Activated naive CD4-positive, alpha-beta T cell treated with anti-CD3 and anti-CD28 coated beads, Interleukin-2, amount 10 ng/mL, durations not matched to agents 7 days and 5 days (primary cell): Measurements from ENCODE around the gene OR2A14.

Experiments
- CTCF ChIA-PET: fragments of 350-600 bp; sonication (Branson Sonifier 250); formaldehyde crosslinking; loops from one replicate; lab custom pipeline; 2021; ENCODE audit warnings: antibody characterized with exemption; lab: Charles Lee
- DNase-seq: peaks from one replicate; pipeline ENCODE4 v3.0.0-alpha.2; 2020
- H3K27ac Mint-ChIP-seq: one replicate; pipeline ENCODE4 v1.8.0; 2021; ENCODE audit warnings: mild to moderate bottlenecking, moderate library complexity, mixed read lengths
- H3K27me3 Mint-ChIP-seq: one replicate; pipeline ENCODE4 v1.8.0; 2021; ENCODE audit warnings: mild to moderate bottlenecking, mixed read lengths
- H3K36me3 Mint-ChIP-seq: one replicate; pipeline ENCODE4 v1.8.0; 2021; ENCODE audit warnings: mixed read lengths
- H3K4me1 Mint-ChIP-seq: one replicate; pipeline ENCODE4 v1.8.0; 2021; ENCODE audit warnings: mixed read lengths
- H3K4me3 Mint-ChIP-seq: one replicate; pipeline ENCODE4 v1.8.0; 2021; ENCODE audit warnings: mild to moderate bottlenecking, moderate library complexity, mixed read lengths
- H3K9me3 Mint-ChIP-seq: one replicate; pipeline ENCODE4 v1.8.0; 2021; ENCODE audit warnings: mixed read lengths

Gene OR2A14

DNA sequence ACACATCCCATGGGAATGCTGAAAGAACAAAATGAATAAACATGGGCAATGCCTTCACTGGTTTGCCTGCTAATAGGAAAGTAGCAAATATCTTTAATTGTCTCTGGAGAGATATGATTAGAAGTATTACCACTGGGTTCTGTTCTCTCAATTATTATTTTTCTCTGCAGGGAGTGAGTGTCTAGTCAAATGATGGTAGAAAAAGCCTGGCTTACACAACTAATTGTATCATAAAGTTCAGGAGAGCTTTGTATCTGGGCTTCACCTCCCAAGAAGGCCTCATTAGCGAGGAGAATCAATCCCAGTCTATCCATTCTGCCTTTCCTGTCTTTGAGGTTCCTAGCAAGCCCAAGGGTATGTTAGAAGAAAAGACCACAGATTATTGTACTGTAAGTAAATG is at the start of gene OR2A14:
Gene OR2A14, plus strand, starts transcription at position 301 of the 400 bp plus-strand sequence. CDS start 5,937 bp downstream, outside the sequence.
- no peaks in the 10 kb centered on the region for H3K9me3 Mint-ChIP-seq
- no peak for DNase-seq
- no peak within 1 kb of the TSS for H3K4me3 Mint-ChIP-seq
- CTCF ChIA-PET = interaction anchor here (0.8 kb wide), 1 partner anchor 23 kb away, joined by 3 read pairs; no protein-coding TSS in a partner anchor
- no peaks in the 10 kb centered on the region for H3K36me3 Mint-ChIP-seq
- H3K4me1 Mint-ChIP-seq = no peaks in the 10 kb centered on the region
- no peak within 1 kb of the TSS for H3K27ac Mint-ChIP-seq
- H3K27me3 Mint-ChIP-seq = peaks cover 3% of the 10 kb centered on the region

DNA sequence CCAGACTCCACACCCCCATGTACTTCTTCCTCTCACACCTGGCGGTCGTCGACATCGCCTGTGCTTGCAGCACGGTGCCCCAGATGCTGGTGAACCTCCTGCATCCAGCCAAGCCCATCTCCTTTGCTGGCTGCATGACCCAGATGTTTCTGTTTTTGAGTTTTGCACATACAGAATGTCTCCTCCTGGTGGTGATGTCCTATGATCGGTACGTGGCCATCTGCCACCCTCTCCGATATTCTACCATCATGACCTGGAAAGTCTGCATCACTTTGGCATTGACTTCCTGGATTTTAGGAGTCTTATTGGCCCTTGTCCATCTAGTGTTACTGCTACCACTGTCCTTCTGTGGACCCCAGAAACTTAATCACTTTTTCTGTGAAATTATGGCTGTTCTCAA is 48.6 kb upstream of the OR2A14 start:
- H3K9me3 Mint-ChIP-seq = no peaks in the 10 kb centered on the region
- no peaks in the 10 kb centered on the region for H3K36me3 Mint-ChIP-seq
- H3K4me3 Mint-ChIP-seq = no peak overlapping the region
- peaks cover 4% of the 10 kb centered on the region for H3K27me3 Mint-ChIP-seq
- DNase-seq = no peak
- CTCF ChIA-PET = no interaction called here
- H3K4me1 Mint-ChIP-seq = no peaks in the 10 kb centered on the region
- H3K27ac Mint-ChIP-seq = no peak overlapping the region

GRCh38 chr7:144085978-144086377 is 37.0 kb upstream of the OR2A14 start, which contains the start of gene OR2A12:
Gene OR2A12 (plus strand): TSS chr7:144086278. CDS start chr7:144095108, 8,830 bp downstream.
- Mint-ChIP-seq H3K36me3 (no peaks in the 10 kb centered on the region), H3K4me3 (no peak within 1 kb of the TSS), H3K9me3 (no peaks in the 10 kb centered on the region), H3K27ac (no peak within 1 kb of the TSS), H3K27me3 (no peaks in the 10 kb centered on the region), H3K4me1 (no peaks in the 10 kb centered on the region)
- CTCF ChIA-PET = no interaction called here
- DNase-seq = no peak

GRCh38 chr7:144086730-144087129 is 36.2 kb upstream of the OR2A14 start:
- DNase-seq = no peak
- H3K4me1 Mint-ChIP-seq = no peaks in the 10 kb centered on the region
- H3K27me3 Mint-ChIP-seq = no peaks in the 10 kb centered on the region
- no peaks in the 10 kb centered on the region for H3K36me3 Mint-ChIP-seq
- no peak overlapping the region for H3K27ac Mint-ChIP-seq
- H3K4me3 Mint-ChIP-seq = no peak overlapping the region
- H3K9me3 Mint-ChIP-seq = no peaks in the 10 kb centered on the region
- CTCF ChIA-PET = no interaction called here

GRCh38 chr7:144087230-144087629 is 35.7 kb upstream of the OR2A14 start:
- H3K4me1 Mint-ChIP-seq = no peaks in the 10 kb centered on the region
- CTCF ChIA-PET = no interaction called here
- H3K36me3 Mint-ChIP-seq = no peaks in the 10 kb centered on the region
- H3K4me3 Mint-ChIP-seq = no peak overlapping the region
- H3K27ac Mint-ChIP-seq = no peak overlapping the region
- no peak for DNase-seq
- H3K9me3 Mint-ChIP-seq = no peaks in the 10 kb centered on the region
- H3K27me3 Mint-ChIP-seq = no peaks in the 10 kb centered on the region

- no peaks in the 10 kb centered on the region for H3K36me3 Mint-ChIP-seq
- H3K27ac Mint-ChIP-seq = no peak overlapping the region
- no peaks in the 10 kb centered on the region for H3K27me3 Mint-ChIP-seq
- no peaks in the 10 kb centered on the region for H3K4me1 Mint-ChIP-seq
- H3K4me3 Mint-ChIP-seq = no peak overlapping the region
- no peak for DNase-seq
- no peaks in the 10 kb centered on the region for H3K9me3 Mint-ChIP-seq
- CTCF ChIA-PET = no interaction called here
Measured at GRCh38 chr7:144090667-144091066, 32.3 kb upstream of the OR2A14 start.

- H3K27ac Mint-ChIP-seq = no peak overlapping the region
Measured at GRCh38 chr7:144098776-144099175, 24.2 kb upstream of the OR2A14 start.

GRCh38 chr7:144100607-144101006 is 22.4 kb upstream of the OR2A14 start:
- Mint-ChIP-seq H3K4me1 (peaks cover 4% of the 10 kb centered on the region), H3K36me3 (no peaks in the 10 kb centered on the region), H3K27me3 (peaks cover 4% of the 10 kb centered on the region), H3K9me3 (no peaks in the 10 kb centered on the region), H3K27ac (no peak overlapping the region), H3K4me3 (no peak overlapping the region)
- DNase-seq = no peak
- CTCF ChIA-PET = interaction anchor here (0.7 kb wide), 1 partner anchor 66 kb away, joined by 3 read pairs; no protein-coding TSS in a partner anchor

More at GRCh38 chr7:144098776-144099175, 24.2 kb upstream of the OR2A14 start:
- H3K27me3 Mint-ChIP-seq = peaks cover 4% of the 10 kb centered on the region
- H3K4me1 Mint-ChIP-seq = peaks cover 4% of the 10 kb centered on the region
- CTCF ChIA-PET = interaction anchor here (1.7 kb wide), 1 partner anchor 29 kb away, joined by 5 read pairs; no protein-coding TSS in a partner anchor
- H3K9me3 Mint-ChIP-seq = no peaks in the 10 kb centered on the region
- no peak for DNase-seq
- H3K36me3 Mint-ChIP-seq = no peaks in the 10 kb centered on the region
- H3K4me3 Mint-ChIP-seq = no peak overlapping the region

DNA sequence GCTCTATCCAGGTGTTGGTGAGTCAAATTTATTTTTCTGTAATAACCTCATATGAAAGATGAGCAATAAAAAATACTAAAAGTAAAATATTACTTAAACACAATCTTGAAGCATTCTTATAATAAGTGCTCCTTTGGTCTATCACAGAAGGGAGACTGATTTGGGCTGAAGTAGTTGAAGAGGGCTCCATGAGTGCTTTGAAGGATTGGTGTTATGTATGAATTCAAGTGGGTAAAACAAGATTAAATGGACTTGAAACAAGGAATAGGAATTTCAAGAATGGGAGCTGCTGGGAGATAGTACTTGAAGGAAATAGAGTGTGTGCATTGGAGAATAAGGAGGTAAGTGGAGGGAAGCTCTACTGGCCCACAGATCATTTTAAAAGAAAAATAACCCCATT is 20.9 kb upstream of the OR2A14 start:
- Mint-ChIP-seq H3K4me3 (no peak overlapping the region), H3K27me3 (peaks cover 4% of the 10 kb centered on the region), H3K36me3 (no peaks in the 10 kb centered on the region), H3K4me1 (peaks cover 4% of the 10 kb centered on the region), H3K27ac (no peak overlapping the region), H3K9me3 (no peaks in the 10 kb centered on the region)
- no peak for DNase-seq
- CTCF ChIA-PET = no interaction called here

DNA sequence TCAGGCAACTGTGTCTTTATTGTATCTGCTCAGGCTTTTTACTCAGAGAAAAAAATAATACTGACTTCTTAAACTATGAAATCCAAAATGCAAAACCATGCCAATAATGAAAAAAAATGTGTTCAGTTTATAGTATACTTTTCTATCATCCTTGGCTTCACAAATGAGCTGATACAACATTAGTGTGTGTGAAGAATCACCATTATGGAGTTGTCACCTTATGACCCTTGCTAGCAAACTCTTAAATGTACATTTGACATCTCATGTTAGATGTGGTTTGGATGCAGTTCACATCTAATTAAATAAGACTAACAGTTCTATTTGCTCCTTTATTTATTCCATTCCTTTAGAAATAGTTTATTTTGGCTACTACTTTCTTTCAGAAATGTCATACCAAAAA is 17.8 kb upstream of the OR2A14 start:
- H3K4me3 Mint-ChIP-seq = no peak overlapping the region
- CTCF ChIA-PET = interaction anchor here (0.7 kb wide), 1 partner anchor 284 kb away, joined by 3 read pairs; no protein-coding TSS in a partner anchor

GRCh38 chr7:144109283-144109682 is 13.7 kb upstream of the OR2A14 start, which contains the start of gene OR2A2:
Gene OR2A2 (plus strand): TSS chr7:144109583. CDS start chr7:144109583, 0 bp downstream.
- Mint-ChIP-seq H3K27me3 (peaks cover 3% of the 10 kb centered on the region), H3K36me3 (no peaks in the 10 kb centered on the region), H3K4me1 (no peaks in the 10 kb centered on the region), H3K4me3 (no peak within 1 kb of the TSS), H3K27ac (no peak within 1 kb of the TSS), H3K9me3 (no peaks in the 10 kb centered on the region)
- DNase-seq = no peak
- CTCF ChIA-PET = no interaction called here

More for the DNA sequence above, 17.8 kb upstream of the OR2A14 start:
- no peaks in the 10 kb centered on the region for H3K9me3 Mint-ChIP-seq
- no peak overlapping the region for H3K27ac Mint-ChIP-seq
- no peaks in the 10 kb centered on the region for H3K36me3 Mint-ChIP-seq
- H3K4me1 Mint-ChIP-seq = peaks cover 4% of the 10 kb centered on the region
- H3K27me3 Mint-ChIP-seq = peaks cover 3% of the 10 kb centered on the region
- no peak for DNase-seq

DNA sequence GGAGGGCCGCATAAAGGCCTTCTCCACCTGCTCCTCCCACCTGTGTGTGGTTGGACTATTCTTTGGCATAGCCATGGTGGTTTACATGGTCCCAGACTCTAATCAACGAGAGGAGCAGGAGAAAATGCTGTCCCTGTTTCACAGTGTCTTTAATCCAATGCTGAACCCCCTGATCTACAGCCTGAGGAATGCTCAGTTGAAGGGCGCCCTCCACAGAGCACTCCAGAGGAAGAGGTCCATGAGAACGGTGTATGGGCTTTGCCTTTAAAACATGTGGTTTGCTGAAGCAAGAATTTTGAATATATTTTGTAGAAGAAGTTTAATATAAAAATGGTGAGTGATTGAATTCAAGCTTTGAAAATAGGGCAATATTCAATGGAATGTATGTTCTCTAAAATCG is 12.7 kb upstream of the OR2A14 start:
- CTCF ChIA-PET = interaction anchor here (1.5 kb wide), 1 partner anchor 18 kb away, joined by 3 read pairs; no protein-coding TSS in a partner anchor
- peaks cover 3% of the 10 kb centered on the region for H3K27me3 Mint-ChIP-seq
- no peak for DNase-seq

GRCh38 chr7:144113651-144114050 is 9.3 kb upstream of the OR2A14 start:
- H3K27ac Mint-ChIP-seq = no peak overlapping the region
- H3K27me3 Mint-ChIP-seq = peaks cover 3% of the 10 kb centered on the region
- H3K4me1 Mint-ChIP-seq = no peaks in the 10 kb centered on the region
- H3K4me3 Mint-ChIP-seq = no peak overlapping the region
- H3K36me3 Mint-ChIP-seq = no peaks in the 10 kb centered on the region
- DNase-seq = no peak
- H3K9me3 Mint-ChIP-seq = no peaks in the 10 kb centered on the region
- CTCF ChIA-PET = interaction anchor here (2.1 kb wide), 1 partner anchor 14 kb away, joined by 5 read pairs; no protein-coding TSS in a partner anchor

More for the DNA sequence above, 12.7 kb upstream of the OR2A14 start:
- no peak overlapping the region for H3K4me3 Mint-ChIP-seq
- H3K4me1 Mint-ChIP-seq = no peaks in the 10 kb centered on the region
- no peaks in the 10 kb centered on the region for H3K36me3 Mint-ChIP-seq
- no peak overlapping the region for H3K27ac Mint-ChIP-seq
- no peaks in the 10 kb centered on the region for H3K9me3 Mint-ChIP-seq

GRCh38 chr7:144118341-144118740 is 4.6 kb upstream of the OR2A14 start:
- Mint-ChIP-seq H3K27ac (no peak overlapping the region), H3K4me1 (no peaks in the 10 kb centered on the region), H3K9me3 (no peaks in the 10 kb centered on the region), H3K36me3 (no peaks in the 10 kb centered on the region), H3K27me3 (no peaks in the 10 kb centered on the region), H3K4me3 (no peak overlapping the region)
- DNase-seq = no peak
- CTCF ChIA-PET = no interaction called here

DNA sequence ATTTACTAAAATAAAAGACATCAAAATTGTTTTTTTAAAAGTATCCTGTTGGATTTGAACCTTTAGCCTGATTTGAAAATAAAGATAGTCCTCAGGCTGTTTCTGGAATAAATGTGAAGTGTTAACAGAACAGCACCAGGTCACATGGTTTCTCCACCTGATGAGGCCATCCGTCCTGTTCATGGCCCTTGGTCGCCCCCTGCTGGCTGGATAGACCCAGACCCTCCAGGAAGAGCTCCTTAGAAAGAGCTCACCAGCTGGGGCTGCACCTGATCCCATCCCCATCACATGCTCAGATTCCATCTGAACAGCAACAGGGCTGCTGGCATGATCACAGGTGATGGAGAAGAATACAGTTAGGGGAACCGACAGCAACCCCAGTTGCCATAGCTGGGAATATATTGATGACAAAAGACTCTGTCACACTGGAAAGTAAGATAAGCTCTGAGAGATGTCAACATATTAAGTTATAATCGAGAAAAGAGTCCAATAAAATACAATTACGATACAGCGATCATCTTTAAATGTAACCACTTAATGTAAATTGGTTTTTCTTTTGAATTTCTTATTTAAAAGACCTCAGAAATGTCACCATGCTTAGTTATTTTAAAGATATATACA is 4.8 kb downstream of the OR2A14 start:
- Mint-ChIP-seq H3K27me3 (peaks cover 4% of the 10 kb centered on the region), H3K36me3 (no peaks in the 10 kb centered on the region), H3K4me1 (no peaks in the 10 kb centered on the region), H3K27ac (no peak overlapping the region), H3K9me3 (no peaks in the 10 kb centered on the region), H3K4me3 (no peak overlapping the region)
- CTCF ChIA-PET = interaction anchor here (0.6 to 1.6 kb wide), 19 partner anchors 13 to 701 kb away, joined by 3 to 12 read pairs (median 3); partner anchors contain the start of gene TCAF1
- peak; percentile 93 for DNase-seq
